NCI-H2196 treated with DMSO at 0.1 percent for 48 hours (cell line): ENCODE data around the gene PHLPP1.

Experiments used
- DNase-seq: peaks from one replicate; lab custom pipeline; 2025; ENCODE audit not compliant: unreplicated experiment; lab: John Stamatoyannopoulos, UW

Gene PHLPP1

GRCh38 chr18:62771494-62772270 is 56.3 kb downstream of the PHLPP1 start:
- DNase-seq, result no peak

GRCh38 chr18:62772860-62773584 is 57.7 kb downstream of the PHLPP1 start:
- no peak for DNase-seq

GRCh38 chr18:62773691-62774090 is 58.4 kb downstream of the PHLPP1 start:
- DNase-seq, result no peak

- DNase-seq, result no peak
Observed at GRCh38 chr18:62776024-62776570, 60.8 kb downstream of the PHLPP1 start.

GRCh38 chr18:62777814-62778213 is 62.5 kb downstream of the PHLPP1 start:
- DNase-seq, result no peak

GRCh38 chr18:62778976-62779869 is 63.9 kb downstream of the PHLPP1 start:
- DNase-seq, result no peak

- no peak for DNase-seq
Observed at GRCh38 chr18:62781262-62781661, 65.9 kb downstream of the PHLPP1 start.

GRCh38 chr18:62781893-62782292 is 66.6 kb downstream of the PHLPP1 start:
- DNase-seq, result peak; percentile 39

GRCh38 chr18:62784338-62784965 is 69.1 kb downstream of the PHLPP1 start:
- DNase-seq, result no peak

GRCh38 chr18:62784966-62785413 is 69.6 kb downstream of the PHLPP1 start:
- DNase-seq, result no peak

GRCh38 chr18:62786689-62787088 is 71.3 kb downstream of the PHLPP1 start:
- DNase-seq, result no peak

- no peak for DNase-seq
Observed at GRCh38 chr18:62788111-62788510, 72.8 kb downstream of the PHLPP1 start.

- no peak for DNase-seq
Observed at GRCh38 chr18:62788876-62789275, 73.5 kb downstream of the PHLPP1 start.

- DNase-seq, result no peak
Observed at GRCh38 chr18:62790871-62791772, 75.8 kb downstream of the PHLPP1 start.

- DNase-seq, result no peak
Observed at GRCh38 chr18:62792016-62792415, 76.7 kb downstream of the PHLPP1 start.

GRCh38 chr18:62795813-62796212 is 80.5 kb downstream of the PHLPP1 start:
- no peak for DNase-seq

GRCh38 chr18:62796216-62796621 is 80.9 kb downstream of the PHLPP1 start:
- no peak for DNase-seq

GRCh38 chr18:62797329-62797728 is 82.0 kb downstream of the PHLPP1 start:
- DNase-seq, result no peak

GRCh38 chr18:62799977-62800376 is 84.6 kb downstream of the PHLPP1 start:
- no peak for DNase-seq

GRCh38 chr18:62802523-62802922 is 87.2 kb downstream of the PHLPP1 start:
- no peak for DNase-seq
